B cell (primary cell): ENCODE measurements around the gene GIGYF1. TPM values are rescaled to one million over a fixed set of nuclear protein-coding genes. Genes with fewer than 3 reads are reported as not detected.
A peak's percentile ranks its signal among the peaks of the same experiment; 100 is the strongest.

ENCODE experiments used
- ATAC-seq: fragments of 200-7000 bp; cut with Tn5 transposase; one replicate; pipeline ENCODE4 v1.10.0; 2021; ENCODE audit warnings: low read depth, mild to moderate bottlenecking, moderate number of reproducible peaks, moderate library complexity
- CTCF ChIA-PET: fragments of 350-600 bp; sonication (Branson Sonifier 250); formaldehyde crosslinking; loops from one replicate; lab custom pipeline; 2021; ENCODE audit warnings: antibody characterized with exemption, inconsistent platforms; lab: Charles Lee
- POLR2A ChIA-PET: fragments of 350-600 bp; sonication (Branson Sonifier 250); formaldehyde crosslinking; loops from one replicate; lab custom pipeline; 2021; ENCODE audit warnings: antibody characterized with exemption; lab: Charles Lee
- DNase-seq: peaks from one replicate; pipeline ENCODE4 v3.0.0; 2013
- H2AFZ ChIP-seq: 2 replicates; pipeline ENCODE4 v1.6.1; 2012; ENCODE audit warnings: mild to moderate bottlenecking, low read depth, low read length; ENCODE audit not compliant: insufficient read depth, poor library complexity, severe bottlenecking
- H3K27ac ChIP-seq, 2 donors: 1 replicate in 1 of 2; 2 replicates in 1 of 2; pipeline ENCODE4 v1.5.1; 2012 to 2013; ENCODE audit warnings: low read length in 2 of 2, mild to moderate bottlenecking in 2 of 2, moderate library complexity in 1 of 2
- H3K27me3 ChIP-seq, 4 experiments: fragments of 200-600 bp in 1 of 4; sonication (generic) in 1 of 4; replicated peaks in 1 of 4; 1 replicate in 2 of 4; 2 replicates in 2 of 4; pipeline versions ENCODE4 v1.6.1 to v1.7.0; 2013 to 2016; ENCODE audit warnings: low read length in 3 of 4, mild to moderate bottlenecking in 2 of 4, mixed read lengths in 1 of 4, moderate library complexity in 1 of 4; ENCODE audit not compliant: insufficient read depth in 4 of 4, control insufficient read depth in 3 of 4; ENCODE audit errors: control extremely low read depth in 1 of 4
- H3K36me3 ChIP-seq, 2 experiments: replicated peaks in 1 of 2; 1 replicate in 1 of 2; 2 replicates in 1 of 2; pipeline versions ENCODE4 v1.6.1 to v1.7.1; 2013; ENCODE audit warnings: low read length in 1 of 2; ENCODE audit not compliant: insufficient read depth in 2 of 2, control insufficient read depth in 1 of 2; ENCODE audit errors: control extremely low read depth in 1 of 2, extremely low read depth in 1 of 2
- H3K4me1 ChIP-seq, 2 donors: fragments of 200-600 bp in 1 of 2; sonication (generic) in 1 of 2; 1 replicate in 1 of 2; 2 replicates in 1 of 2; pipeline versions ENCODE4 v1.5.1 to v1.6.1; 2013 to 2017; ENCODE audit warnings: low read length in 2 of 2; ENCODE audit not compliant: control insufficient read depth in 2 of 2, insufficient read depth in 2 of 2
- H3K4me2 ChIP-seq: replicated peaks from 2 replicates; pipeline ENCODE3; 2012; ENCODE audit warnings: mild to moderate bottlenecking, low read depth, low read length; ENCODE audit not compliant: poor library complexity, severe bottlenecking
- H3K4me3 ChIP-seq, 5 experiments: fragments of 200-600 bp in 1 of 5; sonication (generic) in 1 of 5; 1 replicate in 3 of 5; 2 replicates in 2 of 5; pipeline versions ENCODE4 v1.5.1 to v1.7.0; 2011 to 2016; ENCODE audit warnings: low read length in 4 of 5, mild to moderate bottlenecking in 4 of 5, low read depth in 2 of 5, control low read depth in 1 of 5, moderate library complexity in 1 of 5; ENCODE audit not compliant: insufficient read depth in 1 of 5; ENCODE audit errors: control extremely low read depth in 1 of 5, extremely low read depth in 1 of 5
- H3K79me2 ChIP-seq: fragments of 200-600 bp; sonication (generic); one replicate; pipeline ENCODE4 v1.6.0; 2016; ENCODE audit warnings: low read length; ENCODE audit not compliant: control insufficient read depth, insufficient read depth
- H3K9ac ChIP-seq: fragments of 200-600 bp; sonication (generic); 2 replicates; pipeline ENCODE4 v1.6.1; 2017; ENCODE audit warnings: mild to moderate bottlenecking, low read length, moderate library complexity
- H3K9me3 ChIP-seq, 3 donors: one replicate each; pipeline versions ENCODE4 v1.6.1 to v1.7.1; 2013; ENCODE audit warnings: low read length in 2 of 3; ENCODE audit not compliant: control insufficient read depth in 2 of 3, insufficient read depth in 1 of 3; ENCODE audit errors: control extremely low read depth in 1 of 3
- H4K20me1 ChIP-seq: 2 replicates; pipeline ENCODE4 v1.6.0; 2012; ENCODE audit warnings: mild to moderate bottlenecking, low read length; ENCODE audit not compliant: insufficient read depth, control insufficient read depth, poor library complexity, severe bottlenecking
- H3K27ac Mint-ChIP-seq: one replicate; pipeline ENCODE4 v1.8.0; 2021; ENCODE audit warnings: mixed read lengths
- H3K27me3 Mint-ChIP-seq: one replicate; pipeline ENCODE4 v1.8.0; 2021; ENCODE audit warnings: mixed read lengths
- H3K4me1 Mint-ChIP-seq: one replicate; pipeline ENCODE4 v1.8.0; 2021; ENCODE audit warnings: mixed read lengths
- H3K4me3 Mint-ChIP-seq: one replicate; pipeline ENCODE4 v1.8.0; 2021; ENCODE audit warnings: mixed read lengths
- H3K9me3 Mint-ChIP-seq: one replicate; pipeline ENCODE4 v1.8.0; 2022; ENCODE audit warnings: mixed read lengths; ENCODE audit not compliant: insufficient read depth
- CTCF ChIP-seq: fragments of 200-600 bp; IDR thresholded peaks from one replicate; pipeline ENCODE4 v1.8.0; 2022; ENCODE audit warnings: antibody characterized with exemption, mild to moderate bottlenecking
- EZH2 ChIP-seq: IDR thresholded peaks from 2 replicates; pipeline ENCODE4 v1.6.1; 2012; ENCODE audit warnings: borderline replicate concordance, low read depth, mild to moderate bottlenecking, moderate library complexity, low read length; ENCODE audit not compliant: insufficient read depth, poor library complexity, severe bottlenecking
- WGBS: methylation state at CpG from one replicate; pipeline ENCODE4 v1.1.5; 2013; ENCODE audit warnings: missing lambda C conversion rate; ENCODE audit not compliant: insufficient coverage; 5-methylcytosine and 5-hydroxymethylcytosine counted together
- intact Hi-C: fragments of 100-400 bp; cut with micrococcal nuclease; formaldehyde crosslinking; loops from one replicate; pipeline ENCODE4 v1.10.0; 2022
- polyA plus RNA-seq: library from polyadenylated mRNA; depleted of rRNA; stranded (reverse); fragments of >200 nt; gene quantifications from 2 replicates; pipeline ENCODE4 v1.2.3, GENCODE V29; 2012
- total RNA-seq, 2 donors: library from RNA; stranded (reverse); fragments of 120-200 nt in 1 of 2; gene quantifications; 1 replicate in 1 of 2; 2 replicates in 1 of 2; pipeline versions ENCODE4 v1.2.3 to v1.2.4, GENCODE V29; 2013 to 2022

The GIGYF1 gene
- total and polyA plus RNA-seq, 2 donors (not counting 1 experiment from before 2014, with no cell fraction given): 45.9 to 134 TPM

GRCh38 chr7:100676501-100677306 lies 17.3 kb downstream of the GIGYF1 start:
- peak overlapping the region; percentile 78 to 97 for H3K27ac ChIP-seq

More at GRCh38 chr7:100676501-100677306, 17.3 kb downstream of the GIGYF1 start:
- TF ChIP-seq CTCF: no peak
- no peak for TF ChIP-seq EZH2
- DNase-seq: no peak
- H3K27me3 Mint-ChIP-seq: no peaks in the 10 kb centered on the region
- H3K4me1 Mint-ChIP-seq: peaks cover 10% of the 10 kb centered on the region
- ATAC-seq: no peak
- 95% methylated on average over 22 of the region's 23 CpGs for WGBS
- Histone ChIP-seq H3K27me3 (no peaks in the 10 kb centered on the region), H3K36me3 (peaks cover 0 to 43% of the 10 kb centered on the region in 2 experiments), H3K9ac (peak overlapping the region; percentile 97), H2AFZ (peak overlapping the region; percentile 54), H4K20me1 (peaks cover 45% of the 10 kb centered on the region), H3K4me2 (peak overlapping the region; percentile 85), H3K9me3 (no peaks in the 10 kb centered on the region), H3K4me3 (no peak overlapping the region), H3K79me2 (peaks cover 12% of the 10 kb centered on the region), H3K4me1 (peaks cover 0 to 9% of the 10 kb centered on the region in 2 donors)
- peak overlapping the region; percentile 85 for H3K27ac Mint-ChIP-seq
- peak overlapping the region; percentile 79 for H3K4me3 Mint-ChIP-seq
- no peaks in the 10 kb centered on the region for H3K9me3 Mint-ChIP-seq
- POLR2A ChIA-PET: interaction anchor here (0.7 to 2.7 kb wide), 10 partner anchors 16 to 307 kb away, joined by 3 to 16 read pairs (median 5); partner anchors contain the start of genes FBXO24, LRCH4 and POP7
- CTCF ChIA-PET: interaction anchor here (1.1 to 4.7 kb wide), 4 partner anchors 14 to 208 kb away, joined by 3 to 53 read pairs (median 10); partner anchors contain the start of gene POP7
- intact Hi-C loops: loop anchor here (10.0 kb wide), 1 partner anchor 592 kb away; the partner anchor contains the start of genes COPS6 and ZNF3
